Measurements from ENCODE around the gene ITGA5.

ITGA5 gene

DNA sequence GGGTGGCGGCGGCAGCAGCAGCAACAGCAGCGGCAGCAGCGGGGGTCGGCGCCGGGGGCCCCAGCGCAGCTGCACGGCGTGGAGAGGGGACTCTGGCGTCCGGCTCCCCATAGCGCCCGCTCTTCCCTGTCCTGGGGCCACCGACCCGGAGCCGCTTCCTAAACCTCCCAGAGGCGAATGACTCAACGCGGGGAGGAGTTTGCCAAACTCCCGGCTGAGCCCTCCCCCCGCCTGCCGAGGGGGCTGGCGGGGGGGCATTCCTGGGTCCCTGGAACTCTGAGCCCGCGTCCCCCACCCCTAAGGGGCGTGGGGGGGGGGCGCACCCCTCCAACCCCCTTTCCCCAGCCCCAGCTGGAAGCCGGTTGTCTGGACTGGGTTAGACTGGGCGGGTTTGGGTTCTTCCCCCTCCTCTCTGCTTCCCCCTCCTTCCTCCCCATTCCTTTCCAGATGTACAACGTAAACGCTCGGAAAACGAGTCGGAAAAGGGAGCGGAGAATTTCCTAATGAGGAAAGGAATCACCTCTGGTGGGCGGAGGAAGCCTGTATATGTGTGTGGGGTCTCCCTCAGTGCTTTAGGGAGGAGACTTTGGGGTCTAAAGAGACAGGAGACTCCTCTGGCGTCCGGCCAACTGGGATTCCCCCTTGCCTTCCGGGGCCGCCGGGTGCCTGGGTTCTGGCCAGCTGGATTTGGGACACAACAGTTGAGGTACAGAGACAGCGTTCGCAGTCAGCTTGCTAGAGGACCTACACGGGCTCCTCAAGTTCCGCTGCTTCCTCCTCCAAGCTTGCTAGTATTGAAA, at the start of gene ITGA5:
ITGA5 (minus strand) TSS at position 179 of the 800 bp plus-strand sequence; CDS start at position 111, 68 bp downstream.
- peak; percentile 71 for DNase-seq (ENCODE audit: low read depth)

DNA sequence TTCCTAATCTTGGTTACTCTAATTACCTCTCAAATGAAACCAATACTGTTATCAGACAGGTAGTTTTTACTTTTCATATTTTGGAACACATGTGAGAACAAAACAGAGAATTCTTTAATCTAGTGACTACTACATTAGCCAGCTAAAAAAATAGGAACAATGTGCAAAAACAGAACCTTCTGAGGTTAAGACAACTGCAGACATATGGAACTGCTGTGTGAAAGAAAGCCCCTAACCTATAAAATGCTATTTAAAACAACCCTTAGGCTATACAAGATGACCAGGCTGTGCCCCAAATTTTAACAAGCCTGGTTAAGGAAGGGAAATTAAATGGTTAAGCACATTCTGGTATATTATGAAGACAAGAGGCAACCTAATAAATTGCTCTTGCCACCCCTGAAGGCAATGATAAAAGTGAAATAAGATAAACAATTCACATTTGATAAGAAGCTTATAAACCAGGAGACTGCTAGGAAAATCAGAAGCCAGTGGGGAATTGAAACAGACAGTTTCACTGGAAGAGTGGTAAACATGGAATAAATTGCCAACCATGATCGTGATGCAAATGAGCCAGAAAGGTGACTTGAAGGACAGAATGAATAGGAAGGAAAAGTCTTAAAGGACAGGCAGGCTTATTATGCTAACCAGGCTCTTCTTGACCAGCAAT, 46.9 kb upstream of the ITGA5 start:
- DNase-seq (ENCODE audit: low read depth) = no peak

DNA sequence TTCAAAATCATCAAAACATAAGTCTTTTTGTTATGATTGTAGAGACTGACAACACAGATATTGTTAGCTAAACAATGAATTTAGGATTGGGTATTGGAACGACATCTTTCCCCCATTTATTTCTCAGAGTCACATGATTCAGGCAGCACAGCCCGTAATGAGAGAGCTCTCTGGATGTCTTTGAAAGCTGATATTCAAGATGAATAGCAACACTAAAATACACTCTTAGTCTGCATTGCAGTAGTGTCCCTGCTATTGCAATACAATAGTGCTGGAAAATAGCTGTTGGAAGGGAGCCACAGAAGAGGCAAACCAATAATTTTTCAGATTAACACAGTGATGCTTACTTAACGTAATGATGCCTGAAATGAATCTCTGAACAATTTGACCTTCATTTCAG, 44.4 kb upstream of the ITGA5 start:
- DNase-seq (ENCODE audit: low read depth) = peak; percentile 6

DNA sequence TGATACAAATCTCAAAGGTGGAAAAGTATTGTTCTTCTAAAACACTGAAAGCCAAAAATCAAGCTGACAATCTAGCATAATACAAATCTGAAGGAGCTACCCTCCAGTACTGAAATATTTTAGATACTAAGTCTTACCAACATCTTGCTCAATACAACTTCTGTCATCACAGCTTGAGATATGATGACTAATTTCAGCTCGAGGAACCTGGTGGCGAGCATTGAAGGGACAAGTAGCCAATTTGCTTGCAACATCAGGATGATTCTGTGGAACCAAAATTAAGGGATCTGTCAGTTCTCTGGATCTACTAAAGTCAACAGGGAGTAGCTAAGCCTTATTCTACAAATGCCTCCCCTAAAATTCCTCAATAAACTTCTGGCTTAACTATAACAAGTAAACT, 44.0 kb upstream of the ITGA5 start:
- peak; percentile 94 for DNase-seq (ENCODE audit: low read depth)

DNA sequence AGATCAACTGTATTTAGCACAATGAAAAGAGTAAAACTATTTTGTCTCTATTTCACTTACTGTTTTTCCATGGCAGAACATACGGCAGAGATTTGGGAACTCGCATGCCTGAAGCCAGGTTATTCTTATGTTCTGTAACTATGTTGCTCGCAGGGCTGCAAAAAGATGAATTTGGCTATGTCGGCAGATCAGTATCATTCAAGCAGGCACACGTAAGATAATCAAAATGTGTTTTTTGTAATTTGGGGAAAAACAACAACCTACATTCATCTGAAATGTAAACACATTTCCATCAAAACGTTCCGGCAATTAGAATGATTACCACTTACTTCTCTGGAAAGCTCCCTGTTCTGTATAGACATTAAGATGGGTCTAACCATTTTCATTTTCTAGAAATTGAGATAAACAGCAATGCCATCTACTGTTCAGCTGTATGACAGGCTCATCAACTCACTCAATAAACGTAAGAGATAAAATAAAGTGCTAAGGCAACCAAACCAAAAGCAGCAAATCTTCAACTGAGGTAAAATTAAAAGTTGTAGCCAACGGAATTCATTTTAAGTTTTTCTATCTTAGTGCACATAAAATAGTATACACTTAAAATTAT, 41.4 kb upstream of the ITGA5 start:
- no peak for DNase-seq (ENCODE audit: low read depth)

DNA sequence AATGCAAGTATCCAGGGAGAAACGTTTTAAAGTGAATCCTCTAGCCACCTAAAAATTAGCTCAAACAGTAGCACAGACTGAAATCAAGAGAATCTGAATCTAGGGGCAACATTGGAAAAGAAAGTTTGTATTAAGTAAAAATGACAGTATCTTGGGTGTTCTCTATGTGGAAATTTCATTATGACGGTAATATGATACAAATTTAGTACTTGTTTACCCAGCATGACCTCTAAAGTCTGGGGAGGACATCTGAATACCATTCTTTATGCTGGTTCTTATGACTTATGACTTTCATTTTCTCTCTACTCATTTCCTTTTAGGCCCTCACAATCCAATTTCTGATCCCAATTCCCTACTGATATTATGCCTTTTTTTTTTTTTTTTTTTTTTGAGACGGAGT, 40.3 kb upstream of the ITGA5 start:
- DNase-seq (ENCODE audit: low read depth) = peak; percentile 43

DNA sequence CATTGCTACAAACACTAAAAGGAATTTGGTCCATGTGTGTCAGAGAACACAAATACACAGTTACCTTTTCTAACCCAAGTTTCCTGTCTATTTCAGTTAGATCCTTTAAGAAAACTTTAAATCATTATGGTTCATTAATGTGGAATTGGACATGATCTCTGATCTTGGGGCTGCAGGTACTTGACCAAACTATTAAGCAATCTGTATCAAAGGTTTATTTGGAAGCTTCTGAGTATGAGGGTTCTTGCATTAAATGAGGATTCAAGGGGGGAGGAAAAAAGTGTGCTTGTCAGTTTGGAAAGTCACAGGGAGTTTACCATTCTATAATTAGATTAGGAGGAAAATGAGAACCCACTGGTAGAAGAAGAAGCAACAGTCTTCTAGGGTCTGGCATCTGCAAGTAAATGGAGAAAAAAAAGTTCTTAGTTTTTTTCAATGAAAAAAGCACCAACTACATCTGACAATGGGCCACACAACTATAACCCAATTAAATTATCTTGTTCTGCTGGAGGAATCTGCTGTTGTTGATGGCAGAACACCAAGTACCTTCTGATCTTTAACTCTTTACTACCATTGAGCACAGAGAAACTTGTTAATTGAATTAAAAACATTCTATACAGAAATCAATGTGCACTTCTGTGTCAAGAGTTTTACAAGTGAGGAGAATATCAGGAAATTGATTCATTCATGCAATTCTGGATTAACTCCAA, 36.8 kb upstream of the ITGA5 start:
- DNase-seq (ENCODE audit: low read depth) = no peak

DNA sequence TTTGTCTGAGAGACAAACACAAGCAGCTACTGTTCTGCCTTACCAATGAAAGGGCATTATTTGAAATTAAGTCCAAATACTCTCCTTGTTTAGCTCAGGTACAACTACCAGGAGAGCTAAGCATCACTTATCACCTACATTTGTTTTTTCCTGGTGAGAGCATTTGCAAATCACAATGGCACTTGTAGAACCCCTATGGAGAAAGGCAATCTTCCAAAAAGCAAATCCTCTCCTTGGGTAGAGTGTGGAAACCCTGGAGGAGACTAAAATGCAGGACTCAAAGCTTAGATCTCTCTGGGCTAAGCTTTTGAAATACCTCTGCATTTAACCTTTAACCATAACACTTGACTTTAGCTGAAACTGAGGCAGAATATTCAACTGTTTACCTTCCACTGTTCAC, 33.6 kb upstream of the ITGA5 start:
- DNase-seq (ENCODE audit: low read depth) = no peak

DNA sequence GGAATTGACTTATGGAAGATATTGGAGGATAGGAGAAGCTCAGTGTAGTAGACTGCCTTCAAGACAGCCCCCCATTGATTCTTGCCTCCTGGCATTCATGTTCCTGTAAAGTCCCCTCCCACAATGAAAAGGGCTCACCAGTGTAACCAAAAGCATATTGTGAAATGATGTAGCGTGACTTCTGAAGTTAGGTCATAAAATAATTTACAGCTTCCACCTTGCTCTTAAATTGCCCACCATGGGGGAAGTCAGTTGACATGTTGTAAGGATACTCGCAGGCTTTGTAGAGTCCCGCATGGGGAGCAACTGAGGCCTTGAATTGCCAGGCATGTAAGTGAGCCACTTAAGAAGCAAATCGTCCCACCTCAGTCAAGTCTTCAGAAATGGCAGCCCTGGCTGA, 29.3 kb upstream of the ITGA5 start:
- no peak for DNase-seq (ENCODE audit: low read depth)

DNA sequence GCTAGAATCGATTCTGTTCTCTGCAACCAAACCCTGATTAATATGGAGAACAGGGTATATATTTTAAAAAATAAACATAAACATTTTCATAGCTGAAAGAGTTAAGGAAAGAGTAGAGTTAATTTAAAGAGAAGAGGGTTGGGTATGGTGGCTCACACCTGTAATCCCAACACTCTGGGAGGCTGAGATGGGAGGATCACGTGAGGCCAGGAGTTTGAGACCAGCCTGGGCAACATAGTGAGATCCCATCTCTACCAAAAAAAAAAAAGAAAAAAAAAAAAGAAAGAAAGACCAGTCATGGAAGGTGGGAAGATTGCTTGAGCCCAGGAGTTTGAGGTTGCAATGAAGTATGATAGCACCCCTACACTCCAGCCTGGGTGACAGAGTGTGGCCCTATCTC, 28.9 kb upstream of the ITGA5 start:
- DNase-seq (ENCODE audit: low read depth) = no peak

DNA sequence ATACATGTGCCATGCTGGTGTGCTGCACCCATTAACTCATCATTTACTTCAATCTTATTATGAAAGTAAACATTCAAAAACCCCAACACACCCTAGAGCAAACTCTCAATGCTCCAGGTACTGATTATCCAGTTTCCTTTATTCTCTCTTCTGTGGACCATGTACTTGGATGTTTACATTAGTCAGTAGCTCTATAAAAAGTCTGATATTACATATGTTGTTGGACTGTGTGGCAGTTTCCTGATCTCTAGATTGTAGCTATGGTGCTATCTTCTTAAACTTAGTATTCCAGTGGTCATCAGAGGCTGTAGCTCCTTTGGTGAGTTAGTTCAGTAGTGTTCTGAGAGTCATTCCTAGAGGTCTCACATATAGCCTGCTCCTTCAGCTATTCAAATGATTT, 25.1 kb upstream of the ITGA5 start:
- no peak for DNase-seq (ENCODE audit: low read depth)

DNA sequence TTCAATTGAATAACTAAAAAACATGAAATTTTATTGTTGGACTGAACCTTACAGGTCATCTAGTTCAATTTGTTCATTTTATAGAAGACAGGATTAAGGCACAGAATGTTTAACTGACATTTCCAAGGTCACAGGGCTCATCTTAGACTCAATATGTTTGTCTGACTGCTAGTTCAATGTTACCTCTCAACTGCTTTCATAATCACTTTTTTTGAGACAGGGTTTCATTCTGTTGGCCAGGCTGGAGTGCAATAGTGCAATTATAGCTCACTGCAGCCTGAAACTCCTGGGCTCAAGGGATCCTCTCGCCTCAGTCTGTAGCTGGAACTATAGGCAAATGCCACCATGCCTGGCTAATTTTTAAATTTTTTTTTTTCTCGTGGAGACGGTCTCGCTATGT, 24.4 kb upstream of the ITGA5 start:
- DNase-seq (ENCODE audit: low read depth) = no peak

DNA sequence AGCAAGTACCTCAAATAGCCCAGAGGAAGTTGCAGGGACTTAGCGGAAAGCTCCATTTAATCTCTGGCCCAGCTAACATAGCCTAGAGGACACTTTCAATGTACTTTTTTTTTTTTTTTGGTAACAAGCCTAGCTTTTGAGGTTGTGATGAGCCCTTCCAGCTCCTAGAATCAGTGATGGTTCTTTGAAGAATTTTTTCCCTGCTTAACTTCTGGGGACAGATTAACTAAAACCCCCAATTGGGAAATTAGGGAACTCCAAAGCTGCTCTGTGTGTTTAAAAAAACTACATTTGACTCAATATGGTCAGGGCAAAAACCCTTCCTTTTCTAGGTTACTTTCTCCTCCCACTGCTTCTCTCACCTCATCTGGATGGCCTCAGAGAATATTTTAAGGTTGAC, 23.9 kb upstream of the ITGA5 start:
- no peak for DNase-seq (ENCODE audit: low read depth)

DNA sequence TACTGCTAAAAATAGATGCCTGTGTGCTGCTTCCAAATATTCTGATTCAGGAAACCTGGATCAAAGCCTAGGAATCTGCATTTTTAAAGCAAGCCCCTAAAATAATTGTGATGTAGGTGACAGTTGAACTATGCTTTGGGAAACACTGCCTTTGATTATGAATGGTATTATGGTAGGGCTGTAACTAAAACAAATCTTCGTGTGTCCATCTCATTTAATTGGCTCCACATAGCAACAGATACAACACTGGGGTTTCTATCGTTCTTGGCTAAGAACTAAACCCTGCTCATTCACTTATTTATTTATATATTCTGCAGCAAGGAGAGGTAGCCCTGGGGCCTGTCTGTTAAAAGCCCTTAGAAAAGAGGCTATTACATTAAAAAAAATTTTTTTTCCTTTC, 23.0 kb upstream of the ITGA5 start:
- DNase-seq (ENCODE audit: low read depth) = no peak

DNA sequence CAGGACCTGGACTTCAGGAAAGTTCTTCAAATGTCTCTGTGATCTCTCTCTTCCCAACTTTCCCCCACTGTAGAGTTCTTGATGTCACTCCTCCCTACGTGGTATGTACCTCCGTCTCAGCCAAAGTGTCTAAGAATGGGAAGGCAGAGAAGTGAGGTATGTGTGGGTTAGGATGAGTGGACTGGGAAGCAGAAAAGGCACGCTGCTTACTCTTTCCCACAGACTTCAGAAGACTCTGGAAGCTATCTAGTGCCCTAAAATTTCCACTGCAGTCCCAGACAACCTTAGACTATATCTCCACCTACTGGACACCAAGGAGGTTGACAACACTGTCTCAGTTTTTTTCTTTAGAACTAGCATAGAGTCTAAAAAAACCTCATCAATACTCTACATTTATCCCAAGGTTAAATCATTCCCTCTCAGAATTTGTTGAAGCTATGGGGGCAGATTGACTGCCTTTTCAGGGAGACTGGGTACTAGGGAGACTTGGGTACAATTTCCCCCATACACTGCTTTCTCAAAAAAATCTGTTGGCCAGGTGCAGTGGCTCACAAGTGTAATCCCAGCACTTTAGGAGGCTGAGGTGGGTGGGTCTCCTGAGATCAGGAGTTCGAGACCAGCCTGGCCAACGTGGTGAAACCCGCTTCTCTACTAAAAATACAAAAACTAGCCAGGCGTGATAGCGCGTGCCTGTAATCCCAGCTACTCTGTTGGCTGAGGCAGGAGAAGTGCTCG, 20.6 kb upstream of the ITGA5 start:
- peak; percentile 72 for DNase-seq (ENCODE audit: low read depth)

DNA sequence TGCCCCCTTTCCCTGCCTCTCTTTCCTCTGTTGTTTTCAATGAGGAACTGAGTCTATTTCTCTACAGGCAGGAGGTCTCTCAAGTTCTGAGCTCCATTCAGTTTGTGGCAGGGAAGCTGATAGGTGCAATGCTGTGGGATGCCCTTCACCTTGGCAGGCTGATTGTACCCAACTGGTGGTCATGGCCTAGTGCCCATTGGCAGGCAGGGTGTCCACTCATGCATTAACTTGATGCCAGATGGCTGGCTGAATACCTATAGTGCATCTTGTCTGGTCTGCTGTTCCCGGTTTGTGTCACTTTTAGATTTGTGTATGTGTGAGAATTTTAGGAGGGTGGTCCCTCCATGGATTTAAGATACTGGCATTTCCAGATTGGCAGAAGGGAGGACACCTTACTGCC, 20.0 kb upstream of the ITGA5 start:
- no peak for DNase-seq (ENCODE audit: low read depth)

DNA sequence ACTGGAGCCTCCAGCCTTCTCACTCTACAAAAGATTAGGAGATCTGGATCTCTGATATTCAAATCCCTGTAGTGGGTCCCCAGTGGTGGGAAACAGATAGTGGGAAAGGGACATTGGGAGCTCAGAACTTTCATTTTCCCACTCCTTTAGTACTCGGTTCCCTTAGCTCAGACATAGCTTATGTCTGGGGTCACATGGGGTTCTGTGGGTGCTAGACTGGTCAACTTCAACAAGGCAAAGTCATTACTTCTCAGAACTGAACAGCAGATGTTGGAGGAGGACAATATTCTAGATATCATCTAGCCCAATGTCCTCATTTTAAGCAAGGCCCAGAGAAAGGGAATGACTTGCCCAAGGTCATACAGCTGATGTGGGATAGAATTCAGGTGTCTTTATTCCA, 19.5 kb upstream of the ITGA5 start:
- DNase-seq (ENCODE audit: low read depth) = no peak

DNA sequence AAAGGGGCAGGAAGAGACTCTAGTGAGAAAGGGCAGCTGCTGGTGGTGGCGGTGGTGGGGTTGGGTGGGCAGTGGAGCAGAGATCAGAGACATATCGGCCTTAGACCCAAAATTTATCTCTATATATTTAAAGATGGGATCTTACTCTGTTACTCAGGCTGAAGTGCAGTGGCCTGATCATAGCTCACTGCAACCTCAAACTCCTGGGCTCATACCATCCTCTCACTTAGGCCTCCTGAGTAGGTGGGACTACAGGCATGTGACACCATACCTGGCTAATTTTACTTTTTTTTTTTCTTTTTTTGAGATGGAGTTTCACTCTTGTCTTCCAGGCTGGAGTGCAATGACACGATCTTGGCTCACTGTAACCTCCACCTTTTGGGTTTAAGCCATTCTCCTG, 18.6 kb upstream of the ITGA5 start:
- DNase-seq (ENCODE audit: low read depth) = no peak

DNA sequence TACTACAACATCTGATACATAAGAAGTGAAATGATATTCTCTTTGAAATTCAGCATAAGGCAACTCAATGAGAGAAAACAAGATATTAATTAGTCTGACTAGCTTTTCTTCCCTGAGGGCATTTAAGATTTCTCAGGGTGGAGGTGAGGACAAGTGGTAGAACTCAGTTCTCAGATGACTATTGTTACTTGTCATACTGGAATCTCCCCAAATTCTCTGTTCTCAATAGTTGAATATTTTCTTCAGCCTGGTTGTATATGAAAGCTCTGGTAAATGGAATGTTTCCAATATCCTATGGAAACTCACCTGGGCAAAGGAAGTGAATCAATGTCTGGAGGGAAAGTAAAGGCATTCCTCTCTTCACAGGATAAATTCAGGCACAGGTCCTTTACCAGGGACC, 18.2 kb upstream of the ITGA5 start:
- DNase-seq (ENCODE audit: low read depth) = no peak

DNA sequence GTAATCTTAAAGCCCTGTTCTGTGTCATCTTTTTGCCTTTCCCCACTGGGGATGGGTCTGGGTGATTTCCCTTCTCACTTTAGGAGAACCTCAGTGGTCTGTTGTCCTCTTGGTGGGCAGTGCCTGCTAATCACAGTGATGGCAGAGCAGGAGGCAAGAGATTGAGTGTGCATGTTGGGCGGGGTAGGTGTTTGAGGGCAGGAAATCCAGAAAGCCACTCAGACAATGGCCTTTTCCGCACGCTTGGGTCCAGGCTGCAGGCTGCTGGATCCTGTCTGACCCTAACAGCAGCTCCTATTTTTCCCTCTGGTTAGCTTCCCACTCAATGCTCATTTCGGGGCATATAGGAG, 13.7 kb upstream of the ITGA5 start:
- DNase-seq (ENCODE audit: low read depth) = no peak

DNA sequence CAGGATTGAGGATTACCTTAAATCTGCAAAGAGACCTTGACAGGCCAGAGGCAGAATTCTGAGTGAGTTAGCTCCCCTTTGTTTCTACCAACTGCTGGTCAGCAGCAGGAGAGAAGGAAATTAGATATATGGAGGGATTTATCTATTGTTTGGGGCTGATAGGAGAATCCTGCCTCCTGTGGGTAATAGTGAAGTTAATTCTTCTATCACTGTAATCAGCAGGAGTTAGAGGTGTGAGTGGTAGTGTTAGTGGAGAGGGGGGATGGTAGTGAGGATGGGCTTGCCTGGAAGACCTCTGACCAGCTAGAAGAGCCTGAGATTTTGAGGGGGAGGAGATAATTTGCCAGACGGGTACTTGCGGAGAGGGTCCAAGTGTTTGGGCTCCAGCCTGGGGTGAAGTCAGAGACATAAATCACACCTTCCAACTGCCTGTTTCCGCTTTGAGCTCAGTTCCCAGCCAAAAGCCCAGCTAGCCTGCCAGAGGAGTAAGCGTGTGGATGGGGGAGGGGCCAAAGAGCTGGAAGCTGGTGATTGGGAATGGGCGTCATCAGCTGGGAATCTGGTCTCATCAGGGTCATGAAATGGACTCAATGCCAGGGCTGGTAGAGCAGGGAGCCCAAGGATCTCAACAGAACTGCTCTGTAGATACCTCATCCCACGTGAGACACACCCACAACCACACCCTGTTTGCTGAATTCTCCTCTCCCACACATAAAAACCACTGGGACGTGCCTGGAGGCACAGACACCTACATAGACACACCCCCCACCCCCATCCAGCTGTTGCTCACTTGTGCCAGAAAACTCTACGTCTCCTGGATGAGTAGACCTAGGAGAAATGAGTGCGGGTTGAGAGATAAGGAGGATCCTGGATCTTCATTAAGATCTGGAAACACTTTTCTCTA, 13.1 kb upstream of the ITGA5 start:
- no peak for DNase-seq (ENCODE audit: low read depth)

Measured in iris pigment epithelial cell (primary cell).